ENCODE results near the gene TSPAN14.

Gene TSPAN14

GRCh38 chr10:80421707-80422536 is 32.2 kb upstream of the TSPAN14 start:
- no peak for DNase-seq (ENCODE audit: low spot score)

- no peak for DNase-seq (ENCODE audit: low spot score)
These were observed 28.2 kb upstream of the TSPAN14 start for GRCh38 chr10:80425901-80426300.

- DNase-seq (ENCODE audit: low spot score), result no peak
These were observed 26.6 kb upstream of the TSPAN14 start for GRCh38 chr10:80427541-80427940.

GRCh38 chr10:80429521-80429973 is 24.6 kb upstream of the TSPAN14 start:
- DNase-seq (ENCODE audit: low spot score), result peak; percentile 24

GRCh38 chr10:80433134-80433533 is 21.0 kb upstream of the TSPAN14 start:
- no peak for DNase-seq (ENCODE audit: low spot score)

GRCh38 chr10:80436446-80437098 is 17.5 kb upstream of the TSPAN14 start:
- no peak for DNase-seq (ENCODE audit: low spot score)

- DNase-seq (ENCODE audit: low spot score), result no peak
These were observed 16.9 kb upstream of the TSPAN14 start for GRCh38 chr10:80437227-80437626.

- no peak for DNase-seq (ENCODE audit: low spot score)
These were observed 12.3 kb upstream of the TSPAN14 start for GRCh38 chr10:80441831-80442230.

GRCh38 chr10:80442879-80443278 is 11.2 kb upstream of the TSPAN14 start:
- no peak for DNase-seq (ENCODE audit: low spot score)

- peak; percentile 43 for DNase-seq (ENCODE audit: low spot score)
These were observed 10.6 kb upstream of the TSPAN14 start for GRCh38 chr10:80443531-80443974.

GRCh38 chr10:80444124-80444523 is 10.0 kb upstream of the TSPAN14 start:
- DNase-seq (ENCODE audit: low spot score), result no peak

GRCh38 chr10:80444646-80445319 is 9.3 kb upstream of the TSPAN14 start:
- peak; percentile 84 for DNase-seq (ENCODE audit: low spot score)

GRCh38 chr10:80447436-80448190 is 6.5 kb upstream of the TSPAN14 start:
- no peak for DNase-seq (ENCODE audit: low spot score)

- DNase-seq (ENCODE audit: low spot score), result no peak
These were observed 5.7 kb upstream of the TSPAN14 start for GRCh38 chr10:80448209-80448942.

- no peak for DNase-seq (ENCODE audit: low spot score)
These were observed 4.6 kb upstream of the TSPAN14 start for GRCh38 chr10:80449520-80449919.

- DNase-seq (ENCODE audit: low spot score), result no peak
These were observed 3.0 kb upstream of the TSPAN14 start for GRCh38 chr10:80451132-80451531.

- no peak for DNase-seq (ENCODE audit: low spot score)
These were observed 2.0 kb upstream of the TSPAN14 start for GRCh38 chr10:80452069-80452468.

- no peak for DNase-seq (ENCODE audit: low spot score)
These were observed 1.5 kb upstream of the TSPAN14 start for GRCh38 chr10:80452640-80453039.

- DNase-seq (ENCODE audit: low spot score), result no peak
These were observed 861 bp upstream of the TSPAN14 start for GRCh38 chr10:80453056-80453841.

All from AG08396 (cell line).